Activated CD4-positive, alpha-beta T cell treated with anti-CD3 and anti-CD28 coated beads for 24 hours (primary cell): ENCODE results near the gene VASN.
"Not testable (repeated sequence)": the region's sequence is repeated elsewhere in the genome, so short reads cannot be mapped to it uniquely, and the experiment has no call there.

Source experiments
- DNase-seq, 2 donors: peaks; one replicate each; pipeline ENCODE4 v3.0.0-alpha.2; 2020; ENCODE audit warnings: low read depth in 2 of 2

Gene VASN

DNA sequence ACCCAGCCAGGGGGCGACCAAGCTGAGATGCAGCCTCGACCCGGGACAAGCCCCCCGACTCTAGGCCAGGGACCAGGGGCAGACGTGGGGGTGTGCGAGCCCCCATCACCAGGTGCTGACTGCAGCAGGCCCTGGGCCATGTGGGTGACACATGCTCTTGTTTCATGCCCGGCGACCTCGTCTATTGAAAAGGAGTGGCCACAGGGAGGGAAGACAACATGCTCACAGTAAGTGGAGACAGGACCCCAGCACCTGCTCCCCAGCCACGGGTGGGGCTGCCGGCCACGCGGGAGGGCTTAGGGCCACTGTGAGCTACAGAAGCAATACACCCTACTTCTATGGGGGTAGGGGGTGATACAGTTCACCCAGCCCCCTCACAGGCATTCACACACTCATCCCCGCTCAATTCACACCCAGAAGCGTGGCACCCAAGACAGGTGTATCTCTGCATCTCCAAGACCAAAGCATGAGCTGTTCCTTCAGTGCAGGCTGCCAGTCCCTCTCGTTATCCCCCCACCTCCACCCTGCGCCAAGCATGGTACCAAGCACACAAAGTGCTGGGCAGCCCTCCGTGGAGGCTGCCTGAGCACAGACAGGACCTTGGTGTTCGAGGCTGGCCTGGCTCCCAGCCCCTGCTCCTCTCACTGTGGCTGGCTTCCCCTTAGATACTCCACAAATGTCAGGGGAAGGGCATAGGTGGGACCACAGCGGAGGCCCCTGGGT, 13.6 kb downstream of the VASN start:
- DNase-seq = no peak

DNA sequence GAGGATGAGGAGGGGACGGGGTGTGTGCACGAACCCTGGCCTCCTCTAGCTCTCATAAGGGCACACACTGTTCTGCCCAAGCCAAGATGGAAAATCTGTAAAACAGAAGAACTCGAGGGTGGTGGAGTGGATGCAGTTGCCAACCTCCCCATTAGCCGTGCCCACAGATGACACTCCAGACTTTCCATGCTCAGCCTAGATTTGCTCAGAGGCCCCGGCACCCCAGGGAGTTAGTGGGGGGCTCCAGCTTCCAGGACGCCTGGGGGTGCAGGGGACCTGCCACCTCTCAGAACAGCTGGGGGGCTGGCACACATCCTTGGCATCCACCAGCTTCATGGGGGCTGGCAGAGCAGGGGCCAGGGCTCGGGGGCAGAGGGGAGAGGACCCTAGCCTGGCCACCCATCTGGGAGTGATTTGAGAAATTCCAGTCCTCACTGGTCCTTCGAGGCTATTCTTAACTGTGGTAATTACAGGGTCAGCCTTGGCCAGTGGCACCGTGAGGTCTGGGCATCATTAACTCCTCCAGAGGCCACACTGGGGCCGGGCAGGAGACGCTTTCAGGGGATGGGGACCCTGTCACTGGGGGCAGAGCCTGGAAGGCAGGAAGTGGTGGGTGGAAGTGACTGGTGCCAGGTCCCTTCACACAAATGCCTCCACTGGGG, 14.3 kb downstream of the VASN start:
- no peak for DNase-seq

DNA sequence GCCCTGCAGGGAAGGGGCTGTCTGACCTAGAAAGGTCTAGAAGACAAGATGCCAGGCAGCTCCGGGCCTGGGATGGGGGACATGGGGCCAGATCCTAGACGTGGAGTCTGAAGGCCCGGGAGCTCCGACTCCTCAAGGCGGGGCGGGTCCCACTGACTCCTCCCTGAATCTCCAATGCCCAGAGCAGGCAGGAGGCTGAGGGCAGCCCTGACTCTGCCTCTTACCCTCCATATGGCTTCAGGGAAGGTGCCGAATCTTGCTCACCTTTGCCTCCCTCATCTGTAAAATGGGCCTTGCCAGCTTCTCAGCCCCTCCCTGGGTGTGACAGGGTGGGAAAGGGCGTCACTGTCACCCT, 14.8 kb downstream of the VASN start:
- no peak for DNase-seq

DNA sequence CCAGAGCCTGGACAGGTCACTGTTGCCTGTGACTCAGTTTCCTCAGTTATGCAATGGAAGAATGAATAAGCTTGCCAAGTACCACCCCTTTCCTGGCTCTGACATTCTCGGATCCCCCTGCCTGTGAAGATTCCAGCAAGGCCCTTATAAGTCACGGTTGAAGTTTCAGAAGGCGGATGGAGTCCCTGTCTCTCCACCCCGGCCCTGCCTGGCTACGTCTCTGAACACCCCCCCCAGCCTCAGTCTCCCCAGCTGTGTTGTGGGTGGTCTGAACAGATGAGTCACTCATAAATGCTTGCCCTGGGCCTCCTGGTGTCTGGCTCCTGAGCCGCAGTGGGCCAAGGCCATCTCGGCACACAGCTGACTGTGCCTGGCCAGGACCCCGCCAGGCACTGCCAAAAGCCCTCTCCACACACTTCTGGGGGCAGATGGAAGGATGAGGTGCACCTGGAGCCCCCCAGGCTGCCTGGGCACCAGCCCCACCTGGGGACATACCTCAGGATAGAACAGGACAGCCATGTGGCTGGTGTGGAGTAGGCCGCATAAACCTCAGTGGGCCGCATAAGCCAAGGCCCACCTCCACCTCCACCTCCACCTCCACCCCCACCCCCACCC, 15.4 kb downstream of the VASN start:
- no peak for DNase-seq

DNA sequence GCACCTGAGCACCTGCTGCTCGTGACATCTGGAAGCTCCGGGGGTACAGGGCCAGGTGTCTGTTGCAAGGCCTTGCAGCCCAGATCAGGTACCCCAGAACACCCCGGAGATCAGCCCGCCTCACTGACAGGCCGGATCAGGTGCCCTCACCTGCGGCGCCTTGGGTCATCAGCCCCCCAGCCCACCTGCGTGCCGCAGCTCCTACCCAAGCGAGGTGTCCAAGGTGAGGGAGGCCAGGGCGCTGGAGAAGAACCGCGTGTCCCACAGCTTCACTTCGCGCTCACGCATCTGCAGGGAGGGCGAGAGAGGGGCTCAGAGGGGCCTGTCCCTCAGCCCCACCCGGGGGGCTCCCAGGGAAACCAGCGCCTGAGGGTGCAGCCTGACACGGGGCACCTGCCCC, 16.1 kb downstream of the VASN start:
- DNase-seq = no peak

DNA sequence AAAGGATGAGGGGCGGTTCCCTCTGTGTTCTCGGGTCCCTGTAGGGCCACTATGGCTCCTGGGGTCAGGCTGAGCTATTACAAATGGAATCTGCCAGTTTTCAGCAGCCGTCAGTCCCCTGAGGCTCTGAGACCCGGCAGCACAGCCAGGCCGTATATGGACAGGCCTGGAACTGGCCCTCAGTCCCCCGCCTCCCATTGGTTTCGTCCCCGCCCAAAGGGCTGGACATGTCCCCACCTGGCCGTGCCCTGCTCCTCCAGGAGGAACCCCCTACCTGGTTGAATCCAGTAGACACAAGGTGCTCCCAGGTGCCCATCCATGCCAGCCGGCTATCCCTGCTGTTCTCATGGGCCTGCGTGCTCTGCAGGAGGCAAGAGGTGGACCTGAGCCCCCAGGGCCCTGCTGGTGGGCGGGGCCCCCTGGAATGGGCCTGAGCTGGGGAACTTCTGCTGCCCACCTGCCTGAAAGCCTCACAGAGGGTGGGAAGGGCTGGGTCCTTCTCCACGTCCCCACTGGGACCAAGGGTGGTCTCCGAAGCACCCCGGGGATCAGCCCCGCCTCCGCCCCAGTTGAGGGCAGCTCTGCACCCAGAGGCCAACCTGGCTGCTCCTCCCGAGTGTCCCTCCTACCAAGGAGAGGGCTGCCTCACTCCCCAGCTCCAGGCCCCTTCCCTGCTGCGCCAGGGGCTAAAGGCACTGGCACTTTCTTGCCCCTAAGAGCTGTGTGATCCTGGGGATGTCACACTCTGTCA, 16.8 kb downstream of the VASN start:
- DNase-seq = no peak

DNA sequence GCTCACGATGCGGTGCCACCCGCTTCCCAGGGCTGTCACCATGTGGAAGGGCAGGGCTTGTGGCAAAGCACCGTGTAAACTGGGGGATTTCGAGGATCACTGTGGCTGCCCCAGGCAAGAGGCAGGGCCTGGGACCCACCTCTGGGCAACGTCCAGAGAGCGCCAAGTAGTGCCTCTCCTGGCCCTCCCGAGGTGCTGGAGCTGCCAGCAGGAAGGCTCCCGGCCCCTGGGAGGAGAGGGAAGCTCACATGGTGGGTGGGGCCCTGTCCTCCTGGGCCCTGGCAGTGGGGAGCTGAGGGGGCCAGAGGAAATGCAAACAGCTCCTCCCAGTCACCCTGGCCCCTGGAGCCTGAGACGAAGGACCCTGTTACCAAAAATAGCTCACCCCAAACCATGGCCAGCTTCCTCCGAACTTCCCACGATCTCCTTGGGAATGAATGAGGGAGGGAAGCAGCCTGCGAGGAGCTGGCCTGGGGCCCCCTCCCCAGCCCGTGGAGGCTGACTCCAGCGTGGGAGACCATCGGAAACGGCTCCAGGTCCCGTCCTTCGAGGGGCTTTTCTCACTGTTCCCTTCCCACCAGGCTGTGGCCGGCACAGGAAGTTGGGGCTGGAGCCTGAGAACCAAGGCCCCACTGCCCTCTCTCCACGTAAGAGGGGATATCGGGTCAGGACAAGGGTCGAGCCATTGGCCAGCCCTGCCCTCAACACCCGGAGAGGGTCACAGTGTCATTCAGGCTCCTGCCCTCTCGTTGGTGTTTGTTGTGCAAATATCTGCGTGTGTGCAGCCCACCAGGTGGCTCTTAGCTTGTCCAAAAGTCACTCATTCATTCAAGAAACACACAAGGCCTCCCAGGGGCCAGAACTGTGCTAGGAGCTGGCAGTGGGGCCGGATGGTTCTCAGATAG, 17.7 kb downstream of the VASN start:
- DNase-seq = no peak

DNA sequence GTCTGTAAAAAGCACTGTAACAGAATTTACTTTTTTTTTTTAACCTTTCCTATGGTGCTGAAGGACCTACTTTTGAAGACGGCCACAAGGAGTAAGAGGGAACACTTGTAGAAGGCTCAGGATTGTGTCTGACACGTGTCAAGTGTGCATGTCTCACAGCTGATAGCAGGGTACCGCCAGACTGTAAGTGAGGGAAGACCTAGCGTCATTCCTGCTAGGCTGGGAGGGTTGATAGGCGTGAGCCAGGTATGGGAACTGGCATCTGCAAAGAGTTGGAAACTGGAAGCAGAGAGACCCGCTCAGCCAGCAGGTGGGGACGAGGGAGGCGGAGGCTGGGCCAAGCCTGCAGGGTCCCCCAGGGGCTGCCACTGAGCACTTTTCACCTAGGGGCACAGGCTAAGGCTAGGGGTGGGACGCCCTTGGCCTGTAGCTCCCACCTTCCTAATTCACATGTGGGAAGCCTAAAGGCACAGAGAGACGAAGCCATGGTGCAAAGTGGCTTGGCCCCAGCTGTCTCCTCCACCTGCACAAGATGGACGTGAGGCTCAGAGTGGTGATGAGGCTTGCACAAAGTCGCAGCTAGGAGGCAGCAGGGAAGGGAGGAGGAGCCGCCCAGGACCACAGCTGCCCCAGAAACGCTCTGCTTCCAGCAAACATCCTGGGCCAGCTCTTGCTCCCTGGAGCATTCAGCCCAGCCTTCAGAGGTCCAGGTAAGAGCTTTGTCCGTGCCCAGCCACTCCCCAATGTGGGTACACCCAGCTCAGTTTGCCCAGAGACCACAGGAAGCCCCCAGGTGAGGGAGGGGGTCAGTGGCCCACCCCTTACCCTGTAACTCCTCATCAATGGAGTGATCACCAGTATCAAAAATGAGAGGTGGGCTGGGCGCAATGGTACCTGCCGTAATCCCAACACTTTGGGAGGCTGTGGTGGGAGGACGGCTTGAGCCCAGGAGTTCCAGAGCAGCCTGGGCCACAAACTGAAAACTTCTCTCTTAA, 18.9 kb downstream of the VASN start:
- DNase-seq = no peak

DNA sequence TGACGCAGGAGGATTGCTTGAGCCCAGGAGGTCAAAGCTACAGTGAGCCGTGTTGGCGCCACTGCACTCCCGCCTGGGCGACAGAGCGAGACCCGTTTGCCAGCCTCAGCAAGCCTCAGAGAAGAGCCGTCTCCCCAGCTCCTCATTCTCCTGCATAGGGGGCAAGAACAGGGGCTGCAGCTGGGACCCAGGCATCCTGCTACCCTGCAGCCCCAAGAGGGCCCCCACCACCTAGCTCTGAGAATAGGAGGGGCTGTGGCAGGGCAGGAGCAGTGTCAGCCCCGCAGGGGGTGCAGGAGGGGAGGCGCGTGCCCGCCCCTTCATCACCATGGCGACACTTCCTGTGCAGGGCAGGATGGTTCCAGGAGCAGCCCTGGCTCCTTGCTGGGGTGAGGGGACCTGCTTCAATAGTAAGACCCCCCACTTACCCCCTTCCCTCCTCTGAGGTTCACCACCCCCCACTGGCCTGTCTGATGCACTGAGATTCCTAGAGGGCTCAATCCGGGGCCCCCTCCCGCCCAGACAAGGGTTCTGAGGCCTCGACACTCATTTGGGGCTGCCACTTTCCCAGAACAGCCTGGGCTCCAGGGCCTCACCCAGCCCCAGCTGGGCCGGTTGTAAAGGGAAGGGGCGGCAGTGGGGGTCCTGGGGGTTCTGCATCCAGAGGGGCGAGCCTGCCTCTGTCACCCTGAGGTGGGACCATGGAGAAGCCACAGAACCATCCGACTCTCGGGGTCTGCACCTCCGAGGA, 20.2 kb downstream of the VASN start:
- DNase-seq = no peak

DNA sequence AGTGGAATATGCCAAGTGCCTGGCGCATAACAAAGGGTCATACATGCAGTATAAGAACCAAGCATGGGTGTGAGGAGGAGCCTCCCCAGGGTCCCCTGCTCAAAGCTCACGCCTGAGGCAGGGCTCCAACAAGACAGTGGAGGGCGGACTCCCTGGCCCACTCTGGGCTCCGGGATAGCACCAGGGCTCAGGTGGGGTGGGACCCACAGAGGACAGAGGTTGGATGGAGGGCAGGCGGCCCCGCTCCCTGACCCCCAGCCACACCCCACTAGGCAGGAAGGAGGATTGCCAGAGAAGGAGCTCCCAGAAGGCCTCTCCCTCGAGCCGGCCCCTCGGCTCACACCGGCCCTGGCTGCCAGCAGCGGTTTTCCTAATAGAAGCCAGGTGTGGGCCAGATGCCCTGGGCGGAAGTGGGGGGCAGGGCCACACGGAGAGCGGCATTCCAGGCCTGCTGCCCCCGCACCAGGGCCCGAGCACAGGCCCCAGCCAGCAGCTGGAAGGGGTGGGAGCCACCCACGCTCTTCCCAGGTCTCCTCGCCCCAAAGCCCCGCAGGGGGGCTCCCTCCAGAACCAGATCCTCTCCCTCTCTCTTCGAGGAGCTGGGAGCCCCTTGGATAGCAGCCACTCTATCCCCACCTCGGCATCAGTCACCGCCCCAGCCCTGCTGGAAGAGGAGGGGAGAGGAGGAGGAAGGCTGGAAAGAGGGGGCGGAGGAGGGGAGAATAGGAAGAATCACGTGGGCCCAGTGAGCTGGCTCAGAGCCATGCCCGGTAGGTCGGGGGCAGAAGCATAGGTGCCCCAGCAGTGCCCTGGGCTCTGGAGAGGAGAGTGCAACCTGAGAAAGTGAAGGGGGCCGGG, 21.0 kb downstream of the VASN start:
- no peak for DNase-seq

DNA sequence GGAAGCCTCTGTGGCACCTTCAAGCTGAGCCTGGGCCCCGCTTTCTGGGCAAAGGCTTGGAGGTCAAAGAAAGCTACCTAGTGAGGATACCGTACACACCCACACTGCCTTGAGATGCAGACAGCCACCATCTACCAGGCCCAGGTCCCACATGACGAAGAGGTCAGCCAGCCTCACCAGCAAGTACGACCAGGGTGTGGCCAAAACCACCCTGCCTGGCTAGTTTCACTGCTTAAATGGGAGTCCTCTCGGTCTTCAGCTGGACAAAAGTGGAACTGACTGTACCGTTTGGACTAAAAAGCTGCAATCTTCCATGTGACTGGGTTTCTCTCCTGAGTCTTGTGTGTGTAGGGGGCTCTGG, 21.6 kb downstream of the VASN start:
- no peak for DNase-seq

DNA sequence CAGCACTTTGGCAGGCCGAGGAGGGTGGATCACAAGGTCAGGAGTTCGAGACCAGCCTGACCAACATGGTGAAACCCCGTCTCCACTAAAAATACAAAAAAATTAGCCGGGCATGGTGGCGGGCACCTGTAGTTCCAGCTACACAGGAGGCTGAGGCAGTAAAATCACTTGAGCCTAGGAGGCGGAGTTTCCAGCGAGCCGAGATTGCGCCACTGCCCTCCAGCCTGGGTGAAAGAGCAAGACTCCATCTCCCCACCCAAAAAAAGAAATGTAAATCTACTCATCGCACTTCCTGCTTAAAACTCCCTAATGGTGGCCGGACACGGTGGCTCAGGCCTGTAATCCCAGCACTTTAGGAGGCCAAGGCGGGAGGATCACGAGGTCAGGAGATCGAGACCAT, 22.2 kb downstream of the VASN start:
- DNase-seq = not testable (repeated sequence)

DNA sequence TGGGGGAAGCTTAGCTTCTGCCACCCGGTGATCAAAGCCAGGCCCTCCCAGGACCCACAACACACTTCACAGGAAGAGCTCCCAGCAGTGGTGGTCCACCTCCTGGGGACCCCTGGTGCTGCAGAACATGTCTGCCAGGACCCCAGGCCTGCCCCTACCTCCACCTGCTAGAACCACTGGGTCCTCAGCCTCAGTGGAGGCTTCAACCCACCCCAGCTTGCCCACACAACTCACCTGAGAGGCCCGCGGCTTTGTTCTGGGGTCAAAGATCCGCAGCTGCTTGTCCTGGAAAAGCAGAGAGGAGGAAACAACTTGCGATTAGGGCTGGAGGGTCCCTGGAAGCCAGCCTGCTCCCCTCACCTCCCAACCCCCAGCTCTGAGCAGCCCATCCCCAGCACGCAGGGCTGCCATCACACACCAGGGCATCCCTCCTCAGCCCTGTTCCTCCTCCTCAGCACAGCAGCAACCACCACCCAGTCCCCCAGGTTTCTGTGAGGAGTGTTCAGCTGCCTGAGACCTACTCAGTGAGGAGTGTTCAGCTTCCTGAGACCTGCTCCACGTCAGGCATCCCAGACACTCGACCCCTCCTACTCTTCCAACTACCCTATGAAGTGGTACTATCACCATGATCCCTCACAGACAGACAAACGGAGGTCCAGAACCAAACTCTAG, 23.5 kb downstream of the VASN start:
- DNase-seq = no peak

DNA sequence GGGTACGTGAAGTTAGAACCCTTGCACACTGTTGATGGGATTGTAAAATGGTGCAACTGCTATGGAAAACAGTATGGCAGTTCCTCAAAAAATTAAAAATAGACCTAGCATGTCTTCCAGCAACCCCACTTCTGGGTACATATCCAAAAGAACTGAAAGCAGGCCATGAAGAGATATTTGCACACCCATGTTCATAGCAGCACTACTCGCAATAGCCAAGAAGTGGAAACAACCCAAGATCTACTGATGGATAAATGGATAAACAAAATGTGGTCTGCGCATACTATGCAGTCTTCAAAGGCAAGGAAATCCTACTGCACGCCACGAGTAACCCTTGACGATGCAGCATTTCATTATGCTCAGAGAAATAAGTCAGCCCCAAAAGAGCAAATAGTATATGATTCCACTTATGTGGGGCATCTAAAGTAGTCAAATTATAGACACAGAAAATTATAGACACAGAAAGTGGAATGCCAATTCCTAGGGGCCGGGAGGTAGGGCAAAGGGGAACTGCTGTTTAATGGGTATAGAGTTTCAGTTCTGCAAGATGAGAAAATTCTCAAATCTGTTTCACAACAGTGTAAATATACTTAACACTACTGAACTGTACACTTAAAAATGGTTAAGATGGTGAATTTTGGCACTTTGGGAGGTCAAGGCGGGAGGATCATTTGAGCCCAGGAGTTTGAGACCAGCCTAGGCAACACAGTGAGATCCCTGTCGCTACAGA, 27.5 kb downstream of the VASN start:
- no peak for DNase-seq

DNA sequence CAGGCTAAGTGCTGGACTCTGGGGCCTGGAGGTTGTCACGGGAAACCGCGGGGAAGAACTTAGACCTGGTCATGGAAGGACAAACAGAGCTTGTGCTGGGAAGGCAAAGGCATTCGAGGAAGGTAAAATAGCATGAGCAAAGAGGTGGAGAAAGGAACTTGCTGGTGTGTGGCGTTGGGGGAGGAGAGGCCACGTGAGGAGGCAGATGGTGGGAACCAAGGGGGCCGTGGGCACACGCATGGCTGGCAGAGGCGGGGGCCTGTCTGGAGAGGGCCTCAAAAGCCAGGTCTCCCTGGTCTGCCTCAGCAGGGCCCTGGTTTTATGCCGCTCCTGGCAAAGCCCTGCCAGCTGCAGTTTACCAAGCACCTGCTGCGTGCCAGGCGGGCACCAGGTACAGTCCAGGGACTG, 29.4 kb downstream of the VASN start:
- no peak for DNase-seq

DNA sequence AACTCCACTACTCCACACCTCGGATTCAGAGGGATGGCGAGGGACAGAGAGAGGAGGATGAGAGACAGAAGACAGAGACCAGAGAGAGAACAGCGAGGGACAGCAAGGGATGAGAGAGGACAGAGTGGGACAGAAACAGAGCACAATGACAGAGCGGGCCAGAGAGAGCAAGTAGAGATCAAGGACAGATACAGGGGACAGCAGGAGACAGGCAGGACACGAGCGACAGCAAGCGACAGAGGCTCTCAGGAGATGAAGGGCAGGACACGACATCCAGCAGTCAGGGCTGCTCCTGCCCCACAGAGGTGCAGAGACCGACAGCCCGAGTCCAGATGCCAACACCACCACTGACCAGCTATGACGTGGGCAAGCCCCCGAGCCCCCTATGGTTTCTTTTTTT, 29.9 kb downstream of the VASN start:
- no peak for DNase-seq

DNA sequence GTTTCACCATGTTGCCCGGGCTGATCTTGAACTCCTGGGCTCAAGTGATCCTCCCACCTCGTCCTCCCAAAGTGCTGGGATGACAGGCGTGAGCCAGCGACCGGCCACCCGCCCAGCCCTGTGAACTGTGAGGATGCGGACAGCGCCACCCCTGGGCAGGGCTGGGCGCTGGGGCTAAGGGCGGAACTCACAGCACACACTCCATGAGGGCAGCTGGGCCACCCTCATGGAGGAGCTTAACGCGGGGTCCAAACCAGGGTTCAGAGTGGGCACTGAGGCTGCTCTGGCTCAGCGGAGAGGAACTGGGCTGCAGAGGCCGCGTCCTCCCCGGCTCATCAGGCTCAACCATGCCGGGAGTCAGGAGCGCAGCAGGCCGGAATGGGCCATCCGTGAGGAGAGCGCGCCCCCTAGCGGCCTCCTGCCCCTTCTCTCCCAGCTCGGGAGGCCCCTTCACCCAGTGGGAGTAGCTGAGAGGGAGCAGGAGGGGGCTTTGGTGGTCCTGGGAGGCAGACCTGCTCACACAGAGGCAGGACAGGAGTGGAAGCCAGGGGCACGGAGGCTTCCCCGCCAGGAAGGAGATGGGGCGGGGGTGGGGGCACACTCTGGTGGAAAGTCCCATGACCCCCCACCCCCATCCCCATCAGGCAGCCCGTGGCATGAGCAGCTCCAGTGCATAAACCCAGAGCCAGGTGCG, 30.9 kb downstream of the VASN start:
- peak; percentile 62 to 63 for DNase-seq
